ENCODE measurements around the gene CCNJL.
"Not testable (repeated sequence)": the region's sequence is repeated elsewhere in the genome, so short reads cannot be mapped to it uniquely, and the experiment has no call there.

Gene CCNJL

GRCh38 chr5:160260006-160260775 is 52.2 kb downstream of the CCNJL start:
- no peak for DNase-seq

GRCh38 chr5:160259341-160259740 is 53.0 kb downstream of the CCNJL start:
- no peak for DNase-seq

GRCh38 chr5:160254706-160255105 is 57.7 kb downstream of the CCNJL start:
- no peak for DNase-seq

- DNase-seq, result no peak
Observed at GRCh38 chr5:160253441-160253840, 58.9 kb downstream of the CCNJL start.

GRCh38 chr5:160252916-160253315 is 59.4 kb downstream of the CCNJL start:
- DNase-seq, result no peak

GRCh38 chr5:160251406-160252155 is 60.8 kb downstream of the CCNJL start:
- DNase-seq, result no peak

- no peak for DNase-seq
Observed at GRCh38 chr5:160250826-160251225, 61.5 kb downstream of the CCNJL start.

- no peak for DNase-seq
Observed at GRCh38 chr5:160250226-160250625, 62.1 kb downstream of the CCNJL start.

GRCh38 chr5:160249570-160249969 is 62.8 kb downstream of the CCNJL start:
- not testable (repeated sequence) for DNase-seq

- no peak for DNase-seq
Observed at GRCh38 chr5:160245506-160246086, 66.8 kb downstream of the CCNJL start.

GRCh38 chr5:160242145-160242544 is 70.2 kb downstream of the CCNJL start:
- no peak for DNase-seq

- no peak for DNase-seq
Observed at GRCh38 chr5:160240350-160240749, 72.0 kb downstream of the CCNJL start.

- DNase-seq, result no peak
Observed at GRCh38 chr5:160237571-160238093, 74.7 kb downstream of the CCNJL start.

- no peak for DNase-seq
Observed at GRCh38 chr5:160235731-160236130, 76.6 kb downstream of the CCNJL start.

- DNase-seq, result no peak
Observed at GRCh38 chr5:160233215-160233614, 79.1 kb downstream of the CCNJL start.

GRCh38 chr5:160231783-160232342 is 80.5 kb downstream of the CCNJL start:
- no peak for DNase-seq

- DNase-seq, result no peak
Observed at GRCh38 chr5:160230686-160231527, 81.5 kb downstream of the CCNJL start.

GRCh38 chr5:160229190-160229742 is 83.1 kb downstream of the CCNJL start, which contains the start of gene FABP6:
FABP6 (plus strand) TSS chr5:160229506; CDS start chr5:160229558, 52 bp downstream.
- DNase-seq, result no peak

GRCh38 chr5:160227012-160227411 is 85.4 kb downstream of the CCNJL start:
- DNase-seq, result no peak

- DNase-seq, result no peak
Observed at GRCh38 chr5:160221082-160221481, 91.3 kb downstream of the CCNJL start.

- no peak for DNase-seq
Observed at GRCh38 chr5:160219356-160219755, 93.0 kb downstream of the CCNJL start.

- no peak for DNase-seq
Observed at GRCh38 chr5:160213537-160213936, 98.8 kb downstream of the CCNJL start.

Data from cortex of kidney (tissue), 1 donor.